HEK293 (cell line): ENCODE data around the gene RAB28.

Experiments used
- CTCF ChIA-PET: fragments of 350-600 bp; formaldehyde crosslinking; extraction: SDS; loops from one replicate; lab custom pipeline; 2021; ENCODE audit warnings: antibody characterized with exemption; lab: Yijun Ruan, JAX
- POLR2A ChIA-PET: fragments of 300-600 bp; formaldehyde crosslinking; extraction: SDS; loops from one replicate; lab custom pipeline; 2020; ENCODE audit warnings: antibody characterized with exemption, inconsistent platforms; lab: Yijun Ruan, JAX
- H3K27ac ChIP-seq: fragments of 200-500 bp; sonication (Bioruptor generic); 2 replicates; pipeline ENCODE4 v1.5.1; 2014; ENCODE audit warnings: low read depth, low read length, control low read depth, inconsistent platforms; ENCODE audit errors: extremely low read depth
- H3K36me3 ChIP-seq, 2 experiments: fragments of 200-500 bp in 1 of 2; sonication (Bioruptor generic) in 1 of 2; 1 replicate in 1 of 2; 2 replicates in 1 of 2; pipeline ENCODE4 v1.5.1; 2014 to 2017; ENCODE audit warnings: inconsistent platforms in 2 of 2, low read length in 2 of 2; ENCODE audit not compliant: control insufficient read depth in 2 of 2, insufficient read depth in 1 of 2
- H3K4me1 ChIP-seq: fragments of 200-500 bp; sonication (Bioruptor generic); 2 replicates; pipeline ENCODE4 v1.5.1; 2014; ENCODE audit warnings: mild to moderate bottlenecking, low read length, inconsistent platforms; ENCODE audit not compliant: control insufficient read depth, insufficient read depth
- H3K4me3 ChIP-seq: 2 replicates; pipeline ENCODE4 v1.5.1; 2011; ENCODE audit warnings: low read depth, mild to moderate bottlenecking, control low read depth, low read length, moderate library complexity
- H3K9me3 ChIP-seq: fragments of 200-500 bp; sonication (Bioruptor generic); 2 replicates; pipeline ENCODE4 v1.5.1; 2014; ENCODE audit warnings: low read depth, low read length, inconsistent platforms; ENCODE audit not compliant: control insufficient read depth, insufficient read depth
- ATF2 ChIP-seq: fragments of 450-650 bp; formaldehyde crosslinking; IDR thresholded peaks from 2 replicates; pipeline ENCODE4 v1.5.1; 2016; ENCODE audit warnings: missing biosample characterization, missing genetic modification characterization, low read depth
- ELK4 ChIP-seq: IDR thresholded peaks from 2 replicates; pipeline ENCODE4 v1.6.1; 2011; ENCODE audit warnings: mild to moderate bottlenecking, low read depth, low read length, borderline replicate concordance
- GLI2 ChIP-seq: fragments of 450-650 bp; formaldehyde crosslinking; IDR thresholded peaks from 2 replicates; pipeline ENCODE4; 2017; ENCODE audit warnings: missing biosample characterization, missing genetic modification characterization, low read depth, borderline replicate concordance
- HIC1 ChIP-seq: fragments of 450-650 bp; formaldehyde crosslinking; IDR thresholded peaks from 2 replicates; pipeline ENCODE4 v1.5.1; 2016; ENCODE audit warnings: missing biosample characterization, missing genetic modification characterization
- INSM2 ChIP-seq: fragments of 450-650 bp; formaldehyde crosslinking; IDR thresholded peaks from 2 replicates; pipeline ENCODE4 v1.5.1; 2016; ENCODE audit warnings: missing biosample characterization, missing genetic modification characterization
- KLF8 ChIP-seq: fragments of 450-650 bp; formaldehyde crosslinking; IDR thresholded peaks from 2 replicates; pipeline ENCODE4 v1.5.1; 2016; ENCODE audit warnings: missing biosample characterization, missing genetic modification characterization
- PBX3 ChIP-seq: sonication (generic); formaldehyde crosslinking; IDR thresholded peaks from 2 replicates; pipeline ENCODE4 v1.8.1; 2022; ENCODE audit warnings: mild to moderate bottlenecking, moderate library complexity, missing genetic modification reagents
- PRDM4 ChIP-seq: fragments of 450-650 bp; formaldehyde crosslinking; IDR thresholded peaks from 2 replicates; pipeline ENCODE4 v1.5.1; 2017; ENCODE audit warnings: missing biosample characterization, missing genetic modification characterization
- YY1 ChIP-seq: fragments of 450-650 bp; formaldehyde crosslinking; IDR thresholded peaks from 2 replicates; pipeline ENCODE4 v1.5.1; 2018; ENCODE audit warnings: missing biosample characterization, missing genetic modification characterization
- ZBTB21 ChIP-seq: fragments of 450-650 bp; formaldehyde crosslinking; IDR thresholded peaks from 2 replicates; pipeline ENCODE4 v1.5.1; 2017; ENCODE audit warnings: missing biosample characterization, missing genetic modification characterization
- ZEB2 ChIP-seq: fragments of 450-650 bp; formaldehyde crosslinking; IDR thresholded peaks from 2 replicates; pipeline ENCODE4 v1.5.1; 2016; ENCODE audit warnings: missing biosample characterization, missing genetic modification characterization
- ZFP41 ChIP-seq: fragments of 450-650 bp; formaldehyde crosslinking; IDR thresholded peaks from 2 replicates; pipeline ENCODE4 v1.5.1; 2016; ENCODE audit warnings: missing biosample characterization, missing genetic modification characterization, borderline replicate concordance
- ZNF140 ChIP-seq: fragments of 450-650 bp; formaldehyde crosslinking; IDR thresholded peaks from 2 replicates; pipeline ENCODE4 v1.5.1; 2016; ENCODE audit warnings: missing biosample characterization, missing genetic modification characterization
- ZNF157 ChIP-seq: fragments of 450-650 bp; formaldehyde crosslinking; IDR thresholded peaks from 2 replicates; pipeline ENCODE4 v1.5.1; 2016; ENCODE audit warnings: missing biosample characterization, missing genetic modification characterization
- ZNF202 ChIP-seq: fragments of 450-650 bp; formaldehyde crosslinking; IDR thresholded peaks from 2 replicates; pipeline ENCODE4 v1.5.1; 2016; ENCODE audit warnings: missing biosample characterization, missing genetic modification characterization, borderline replicate concordance
- ZNF530 ChIP-seq: fragments of 450-650 bp; formaldehyde crosslinking; IDR thresholded peaks from 2 replicates; pipeline ENCODE4 v1.5.1; 2016; ENCODE audit warnings: low read depth, missing biosample characterization, missing genetic modification characterization
- ZNF558 ChIP-seq: fragments of 450-650 bp; formaldehyde crosslinking; IDR thresholded peaks from 2 replicates; pipeline ENCODE4 v1.5.1; 2016; ENCODE audit warnings: missing biosample characterization, missing genetic modification characterization
- ZNF623 ChIP-seq: fragments of 450-650 bp; formaldehyde crosslinking; IDR thresholded peaks from 2 replicates; pipeline ENCODE4 v1.5.1; 2016; ENCODE audit warnings: missing biosample characterization, missing genetic modification characterization
- ZNF629 ChIP-seq: fragments of 450-650 bp; formaldehyde crosslinking; IDR thresholded peaks from 2 replicates; pipeline ENCODE4 v1.5.1; 2017; ENCODE audit warnings: missing biosample characterization, missing genetic modification characterization
- ZNF704 ChIP-seq: fragments of 450-650 bp; formaldehyde crosslinking; IDR thresholded peaks from 2 replicates; pipeline ENCODE4 v1.5.1; 2016; ENCODE audit warnings: missing biosample characterization, missing genetic modification characterization
- ZXDB ChIP-seq: fragments of 450-650 bp; formaldehyde crosslinking; IDR thresholded peaks from 2 replicates; pipeline ENCODE4 v1.5.1; 2016; ENCODE audit warnings: missing biosample characterization, missing genetic modification characterization

The RAB28 gene

GRCh38 chr4:13493793-13494192 is 9.7 kb upstream of the RAB28 start:
- TF ChIP-seq ZNF704 (tag by site-specific recombination) (no peak), YY1 (tag by site-specific recombination) (no peak), ZNF629 (tag by site-specific recombination) (no peak), ZNF530 (no peak), INSM2 (tag by site-specific recombination) (no peak), ZFP41 (tag by site-specific recombination) (no peak), ZXDB (tag by site-specific recombination) (no peak), ZNF202 (tag by site-specific recombination) (no peak), ZNF623 (tag by site-specific recombination) (no peak), ZNF558 (tag by site-specific recombination) (no peak)
- Histone ChIP-seq H3K9me3 (no peaks in the 10 kb centered on the region), H3K27ac (no peak overlapping the region), H3K36me3 (no peaks in the 10 kb centered on the region), H3K4me1 (no peaks in the 10 kb centered on the region), H3K4me3 (no peak overlapping the region)
- POLR2A ChIA-PET = no interaction called here
- CTCF ChIA-PET = no interaction called here

GRCh38 chr4:13492747-13493146 is 8.6 kb upstream of the RAB28 start:
- H3K4me3 ChIP-seq = no peak overlapping the region
- no peaks in the 10 kb centered on the region for H3K4me1 ChIP-seq
- no peaks in the 10 kb centered on the region for H3K9me3 ChIP-seq
- CTCF ChIA-PET = no interaction called here
- no peak overlapping the region for H3K27ac ChIP-seq
- H3K36me3 ChIP-seq = no peaks in the 10 kb centered on the region
- TF ChIP-seq GLI2 (tag by site-specific recombination) (no peak), ZEB2 (tag by site-specific recombination) (no peak)
- POLR2A ChIA-PET = no interaction called here

GRCh38 chr4:13484749-13485221 is 645 bp upstream of the RAB28 start:
- Histone ChIP-seq H3K4me3 (peak overlapping the region; percentile 77), H3K9me3 (no peaks in the 10 kb centered on the region), H3K27ac (peak overlapping the region; percentile 95; the same call in 1 of the 2 replicates), H3K4me1 (no peaks in the 10 kb centered on the region), H3K36me3 (no peaks in the 10 kb centered on the region)
- CTCF ChIA-PET = no interaction called here
- POLR2A ChIA-PET = no interaction called here
- TF ChIP-seq ZNF623 (tag by site-specific recombination) (no peak), PRDM4 (tag by site-specific recombination) (no peak), HIC1 (tag by site-specific recombination) (peak; percentile 74; the same call in 1 of the 2 replicates), PBX3 (CRISPR knock-in tag) (no peak), ZBTB21 (tag by site-specific recombination) (peak; percentile 56; the same call in 1 of the 2 replicates), ATF2 (tag by site-specific recombination) (peak; percentile 85), ELK4 (no peak), ZNF140 (tag by site-specific recombination) (no peak), KLF8 (tag by site-specific recombination) (no peak), ZNF157 (no peak)
